ENCODE data around the gene COQ9. TPM values are rescaled to one million over a fixed set of nuclear protein-coding genes. Genes with fewer than 3 reads are reported as not detected.

The COQ9 gene
- total RNA-seq, 1 donor from 2014 or later: 37.6 TPM

DNA sequence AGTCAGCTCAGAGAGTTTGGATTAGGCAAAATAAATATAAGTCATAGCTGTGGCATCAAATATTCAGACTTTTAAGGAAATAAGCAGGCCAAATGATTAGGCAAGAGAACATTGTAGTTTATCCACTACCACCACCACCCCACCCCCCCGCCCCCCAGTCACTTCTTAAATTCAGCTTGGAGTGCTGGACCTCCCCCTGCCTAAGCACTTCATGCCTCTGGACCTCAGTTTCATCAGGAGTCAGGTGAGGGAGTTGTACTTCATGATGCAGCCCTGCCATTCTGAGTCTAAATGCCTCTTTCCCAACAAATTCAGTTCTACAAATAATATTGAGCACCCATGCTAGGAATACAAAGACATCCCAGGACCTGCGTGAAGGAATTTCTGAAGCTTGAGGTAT, 17.2 kb downstream of the COQ9 start:
- DNase-seq (ENCODE audit: extremely low spot score in 2 of 2): no peak

DNA sequence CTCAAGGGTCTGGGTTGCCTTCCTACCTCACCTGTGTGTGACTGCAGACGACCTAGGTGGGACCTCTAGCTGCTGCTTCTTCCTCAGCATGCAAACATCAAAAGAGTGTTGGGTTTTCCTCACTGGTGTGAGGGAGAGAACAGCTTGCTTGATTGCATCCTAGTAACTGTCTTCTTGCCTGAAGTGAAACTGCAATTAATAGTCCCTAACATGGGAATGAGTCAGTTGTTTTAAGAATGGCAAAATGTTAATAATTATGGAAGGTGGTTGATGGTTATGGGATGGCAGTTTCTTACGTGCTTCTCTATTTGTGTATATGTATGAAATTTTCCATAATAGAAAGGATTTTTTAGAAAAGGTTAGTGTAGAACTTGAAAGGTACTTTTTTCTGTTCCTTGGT, 21.1 kb downstream of the COQ9 start:
- Histone ChIP-seq H3K27me3 (no peaks in the 10 kb centered on the region), H3K4me3 (no peak overlapping the region), H3K27ac (no peak overlapping the region), H3K9me3 (no peaks in the 10 kb centered on the region), H3K36me3 (peaks cover 0 to 70% of the 10 kb centered on the region in 2 donors), H3K4me1 (peaks cover 50% of the 10 kb centered on the region)
- intact Hi-C loops (cut with DNase I): no loop called here
- no peak for DNase-seq (ENCODE audit: extremely low spot score in 2 of 2)
- TF ChIP-seq POLR2AphosphoS5 (IDR thresholded peaks at IDR 0.05; ENCODE audit: insufficient read depth in 1 of 2, low read depth in 1 of 2): no peak
- TF ChIP-seq POLR2A (IDR thresholded peaks at IDR 0.05): no peak
- TF ChIP-seq, protein P1, sequence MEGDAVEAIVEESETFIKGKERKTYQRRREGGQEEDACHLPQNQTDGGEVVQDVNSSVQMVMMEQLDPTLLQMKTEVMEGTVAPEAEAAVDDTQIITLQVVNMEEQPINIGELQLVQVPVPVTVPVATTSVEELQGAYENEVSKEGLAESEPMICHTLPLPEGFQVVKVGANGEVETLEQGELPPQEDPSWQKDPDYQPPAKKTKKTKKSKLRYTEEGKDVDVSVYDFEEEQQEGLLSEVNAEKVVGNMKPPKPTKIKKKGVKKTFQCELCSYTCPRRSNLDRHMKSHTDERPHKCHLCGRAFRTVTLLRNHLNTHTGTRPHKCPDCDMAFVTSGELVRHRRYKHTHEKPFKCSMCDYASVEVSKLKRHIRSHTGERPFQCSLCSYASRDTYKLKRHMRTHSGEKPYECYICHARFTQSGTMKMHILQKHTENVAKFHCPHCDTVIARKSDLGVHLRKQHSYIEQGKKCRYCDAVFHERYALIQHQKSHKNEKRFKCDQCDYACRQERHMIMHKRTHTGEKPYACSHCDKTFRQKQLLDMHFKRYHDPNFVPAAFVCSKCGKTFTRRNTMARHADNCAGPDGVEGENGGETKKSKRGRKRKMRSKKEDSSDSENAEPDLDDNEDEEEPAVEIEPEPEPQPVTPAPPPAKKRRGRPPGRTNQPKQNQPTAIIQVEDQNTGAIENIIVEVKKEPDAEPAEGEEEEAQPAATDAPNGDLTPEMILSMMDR (IDR thresholded peaks at IDR 0.05): no peak

More for the DNA sequence above, 17.2 kb downstream of the COQ9 start:
- intact Hi-C loops (cut with DNase I): loop anchor here (5.0 kb wide), 1 partner anchor 53 kb away; no protein-coding TSS in a partner anchor
- Histone ChIP-seq H3K4me1 (peaks cover 25% of the 10 kb centered on the region), H3K27ac (no peak overlapping the region), H3K27me3 (no peaks in the 10 kb centered on the region), H3K9me3 (no peaks in the 10 kb centered on the region), H3K36me3 (peaks cover 0 to 53% of the 10 kb centered on the region in 2 donors), H3K4me3 (no peak overlapping the region)
- TF ChIP-seq POLR2AphosphoS5 (IDR thresholded peaks at IDR 0.05; ENCODE audit: insufficient read depth in 1 of 2, low read depth in 1 of 2) (no peak), POLR2A (IDR thresholded peaks at IDR 0.05) (no peak)
- TF ChIP-seq, protein P1 (IDR thresholded peaks at IDR 0.05): no peak

DNA sequence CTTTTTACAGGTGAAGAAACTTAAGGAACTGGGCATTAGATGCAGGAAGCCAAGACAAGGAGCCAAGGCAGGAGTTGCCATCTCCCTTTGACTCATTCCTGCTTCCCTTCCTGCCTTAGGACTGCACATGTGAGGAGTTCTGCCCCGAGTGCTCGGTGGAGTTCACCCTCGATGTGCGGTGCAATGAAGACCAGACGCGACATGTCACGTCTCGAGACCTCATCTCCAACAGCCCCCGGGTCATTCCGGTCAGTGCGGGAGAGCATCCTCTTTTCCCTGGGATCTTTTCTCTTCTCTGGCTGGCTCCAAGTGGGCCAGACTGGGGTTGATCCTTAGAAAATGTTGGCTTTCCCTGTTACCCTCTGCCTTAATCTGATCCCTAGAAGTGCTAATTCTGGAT, 21.8 kb downstream of the COQ9 start:
- H3K27ac ChIP-seq: no peak overlapping the region
- no peaks in the 10 kb centered on the region for H3K9me3 ChIP-seq
- no peak overlapping the region for H3K4me3 ChIP-seq
- H3K36me3 ChIP-seq: peaks cover 0 to 73% of the 10 kb centered on the region in 2 donors
- intact Hi-C loops (cut with DNase I): no loop called here
- TF ChIP-seq, protein P1 (IDR thresholded peaks at IDR 0.05): no peak
- TF ChIP-seq POLR2AphosphoS5 (IDR thresholded peaks at IDR 0.05; ENCODE audit: insufficient read depth in 1 of 2, low read depth in 1 of 2) (no peak), POLR2A (IDR thresholded peaks at IDR 0.05) (no peak)
- peaks cover 43% of the 10 kb centered on the region for H3K4me1 ChIP-seq
- H3K27me3 ChIP-seq: no peaks in the 10 kb centered on the region
- DNase-seq (ENCODE audit: extremely low spot score in 2 of 2): no peak

DNA sequence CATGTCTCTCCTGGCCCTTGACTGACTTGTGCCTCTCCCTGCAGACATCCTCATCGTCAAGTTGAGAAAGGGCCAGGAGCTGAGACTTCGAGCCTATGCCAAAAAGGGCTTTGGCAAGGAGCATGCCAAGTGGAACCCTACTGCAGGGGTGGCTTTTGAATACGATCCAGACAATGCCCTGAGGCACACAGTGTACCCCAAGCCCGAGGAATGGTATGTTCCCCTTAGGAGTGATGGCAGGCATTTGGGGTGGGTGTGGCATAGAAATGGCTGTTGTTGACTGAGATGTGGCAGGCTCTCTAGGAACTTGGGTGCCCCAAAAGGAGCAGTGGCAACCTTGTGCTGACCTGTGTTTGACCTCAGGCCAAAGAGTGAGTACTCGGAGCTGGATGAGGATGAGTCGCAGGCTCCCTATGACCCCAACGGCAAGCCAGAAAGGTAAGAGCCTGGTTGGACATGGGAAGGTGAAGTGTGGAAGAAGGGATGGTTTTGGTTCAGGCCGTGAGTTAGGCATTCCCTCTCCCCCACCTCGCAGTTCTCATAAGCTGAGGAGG, 22.7 kb downstream of the COQ9 start:
- Histone ChIP-seq H3K27ac (no peak overlapping the region), H3K4me3 (no peak overlapping the region), H3K36me3 (peaks cover 0 to 64% of the 10 kb centered on the region in 2 donors), H3K27me3 (no peaks in the 10 kb centered on the region), H3K4me1 (peaks cover 34% of the 10 kb centered on the region), H3K9me3 (no peaks in the 10 kb centered on the region)
- no peak for TF ChIP-seq POLR2AphosphoS5 (IDR thresholded peaks at IDR 0.05; ENCODE audit: insufficient read depth in 1 of 2, low read depth in 1 of 2)
- no peak for TF ChIP-seq POLR2A (IDR thresholded peaks at IDR 0.05)
- TF ChIP-seq, protein P1 (IDR thresholded peaks at IDR 0.05): no peak
- intact Hi-C loops (cut with DNase I): no loop called here
- DNase-seq (ENCODE audit: extremely low spot score in 2 of 2): no peak

DNA sequence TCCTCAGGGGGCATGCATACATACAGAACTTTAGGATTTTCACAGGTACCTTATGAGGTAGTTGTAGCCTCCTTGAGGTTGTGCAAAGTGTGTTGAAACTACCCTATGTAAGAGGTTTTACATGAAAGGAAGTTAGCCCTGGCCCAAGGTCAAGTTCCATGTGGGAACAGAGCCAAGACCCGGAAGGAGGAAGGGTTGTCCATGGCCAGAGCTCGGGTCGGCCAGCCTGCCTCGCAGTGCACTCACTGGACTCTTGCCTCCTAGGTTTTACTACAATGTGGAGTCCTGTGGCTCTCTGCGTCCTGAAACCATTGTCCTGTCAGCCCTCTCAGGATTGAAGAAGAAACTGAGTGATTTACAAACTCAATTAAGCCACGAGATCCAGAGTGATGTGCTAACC, 23.4 kb downstream of the COQ9 start:
- H3K36me3 ChIP-seq: peaks cover 0 to 59% of the 10 kb centered on the region in 2 donors
- H3K4me3 ChIP-seq: no peak overlapping the region
- intact Hi-C loops (cut with DNase I): no loop called here
- H3K27ac ChIP-seq: no peak overlapping the region
- no peaks in the 10 kb centered on the region for H3K27me3 ChIP-seq
- TF ChIP-seq, protein P1 (IDR thresholded peaks at IDR 0.05): no peak
- TF ChIP-seq POLR2A (IDR thresholded peaks at IDR 0.05): no peak
- TF ChIP-seq POLR2AphosphoS5 (IDR thresholded peaks at IDR 0.05; ENCODE audit: insufficient read depth in 1 of 2, low read depth in 1 of 2): no peak
- DNase-seq (ENCODE audit: extremely low spot score in 2 of 2): no peak
- no peaks in the 10 kb centered on the region for H3K9me3 ChIP-seq
- H3K4me1 ChIP-seq: peaks cover 31% of the 10 kb centered on the region

Data from vagina (tissue), 2 donors.